Trophoblast cell (in vitro differentiated cells and primary cell): Measurements from ENCODE around the gene TRIM37.

Experiments used
- DNase-seq, 2 donors: peaks; one replicate each; pipeline ENCODE4 v3.0.0-alpha.2; 2016
- H2AFZ ChIP-seq: 2 replicates; pipeline ENCODE4 v1.6.1; 2013; ENCODE audit warnings: low read length, moderate library complexity, mild to moderate bottlenecking; ENCODE audit not compliant: insufficient read depth, poor library complexity
- H2AK5ac ChIP-seq: 2 replicates; pipeline ENCODE4 v1.6.1; 2013; ENCODE audit warnings: mild to moderate bottlenecking, low read length
- H2BK120ac ChIP-seq: 2 replicates; pipeline ENCODE4 v1.6.1; 2013; ENCODE audit warnings: low read length, mild to moderate bottlenecking, moderate library complexity; ENCODE audit not compliant: insufficient read depth, poor library complexity
- H2BK12ac ChIP-seq: 2 replicates; pipeline ENCODE4 v1.6.1; 2013; ENCODE audit warnings: mild to moderate bottlenecking, low read length, moderate library complexity
- H2BK5ac ChIP-seq: 2 replicates; pipeline ENCODE4 v1.6.1; 2013; ENCODE audit warnings: low read length, low read depth, moderate library complexity, mild to moderate bottlenecking; ENCODE audit not compliant: poor library complexity
- H3K14ac ChIP-seq: 2 replicates; pipeline ENCODE4 v1.6.1; 2013; ENCODE audit warnings: mild to moderate bottlenecking, low read length
- H3K18ac ChIP-seq: 2 replicates; pipeline ENCODE4 v1.6.1; 2013; ENCODE audit warnings: mild to moderate bottlenecking, low read length
- H3K23ac ChIP-seq: 2 replicates; pipeline ENCODE4 v1.6.1; 2013; ENCODE audit warnings: low read length
- H3K27ac ChIP-seq: 2 replicates; pipeline ENCODE4 v1.5.1; 2013; ENCODE audit warnings: low read depth, mild to moderate bottlenecking, inconsistent platforms, low read length, moderate library complexity
- H3K27me3 ChIP-seq: 2 replicates; pipeline ENCODE4 v1.6.1; 2013; ENCODE audit warnings: inconsistent platforms, mild to moderate bottlenecking, low read length, moderate library complexity; ENCODE audit not compliant: insufficient read depth
- H3K36me3 ChIP-seq, 2 experiments: 1 replicate in 1 of 2; 2 replicates in 1 of 2; pipeline ENCODE4 v1.6.1; 2013; ENCODE audit warnings: low read length in 2 of 2, mild to moderate bottlenecking in 2 of 2, moderate library complexity in 1 of 2; ENCODE audit not compliant: insufficient read depth in 2 of 2, control insufficient read depth in 1 of 2
- H3K4ac ChIP-seq: 2 replicates; pipeline ENCODE4 v1.6.1; 2013; ENCODE audit warnings: low read depth, mild to moderate bottlenecking, low read length, moderate library complexity
- H3K4me1 ChIP-seq, 2 experiments: 1 replicate in 1 of 2; 2 replicates in 1 of 2; pipeline ENCODE4 v1.6.1; 2013; ENCODE audit warnings: low read length in 2 of 2, mild to moderate bottlenecking in 2 of 2, moderate library complexity in 1 of 2; ENCODE audit not compliant: insufficient read depth in 2 of 2, control insufficient read depth in 1 of 2
- H3K4me2 ChIP-seq: 2 replicates; pipeline ENCODE4 v1.6.1; 2013; ENCODE audit warnings: inconsistent platforms, mild to moderate bottlenecking, low read length, moderate library complexity
- H3K4me3 ChIP-seq: 2 replicates; pipeline ENCODE4 v1.5.1; 2013; ENCODE audit warnings: mild to moderate bottlenecking, low read depth, low read length, inconsistent platforms
- H3K79me1 ChIP-seq: one replicate; pipeline ENCODE4 v1.6.1; 2013; ENCODE audit warnings: low read length
- H3K79me2 ChIP-seq: 2 replicates; pipeline ENCODE4 v1.6.1; 2013; ENCODE audit warnings: low read length, mild to moderate bottlenecking; ENCODE audit not compliant: control insufficient read depth, insufficient read depth, poor library complexity
- H3K9ac ChIP-seq: 2 replicates; pipeline ENCODE4 v1.6.1; 2013; ENCODE audit warnings: mild to moderate bottlenecking, low read length
- H3K9me3 ChIP-seq: 2 replicates; pipeline ENCODE4 v1.6.1; 2013; ENCODE audit warnings: low read depth, mild to moderate bottlenecking, control low read depth, inconsistent platforms, low read length; ENCODE audit not compliant: insufficient read depth
- H4K12ac ChIP-seq: 2 replicates; pipeline ENCODE4 v1.6.1; 2013; ENCODE audit warnings: low read depth, mild to moderate bottlenecking, low read length, moderate library complexity
- H4K8ac ChIP-seq: 2 replicates; pipeline ENCODE4 v1.6.1; 2013; ENCODE audit warnings: low read depth, mild to moderate bottlenecking, low read length, moderate library complexity
- H4K91ac ChIP-seq: one replicate; pipeline ENCODE4 v1.6.1; 2013; ENCODE audit warnings: low read depth, mild to moderate bottlenecking, low read length, moderate library complexity
- WGBS: extraction: QIAGEN DNeasy Blood & Tissue Kit; methylation state at CpG from one replicate; pipeline ENCODE4 v1.1.7; 2013; ENCODE audit warnings: missing lambda C conversion rate; ENCODE audit not compliant: insufficient read length, insufficient coverage; ENCODE audit errors: extremely low coverage; 5-methylcytosine and 5-hydroxymethylcytosine counted together

The TRIM37 gene

GRCh38 chr17:58999500-58999899, 107.2 kb downstream of the TRIM37 start:
- WGBS, result no CpG with 5 or more reads among the region's 1 CpG
- Histone ChIP-seq H3K14ac (no peak overlapping the region), H3K36me3 (peaks cover 4 to 7% of the 10 kb centered on the region in 2 experiments), H4K91ac (no peak overlapping the region), H3K9ac (no peak overlapping the region), H4K12ac (no peak overlapping the region), H2BK120ac (no peak overlapping the region), H3K4me3 (no peak overlapping the region), H2AK5ac (no peak overlapping the region), H3K27me3 (no peaks in the 10 kb centered on the region), H3K4me2 (no peak overlapping the region), H2BK12ac (no peak overlapping the region), H3K18ac (no peak overlapping the region), H2AFZ (no peak overlapping the region), H2BK5ac (no peak overlapping the region), H3K79me2 (no peaks in the 10 kb centered on the region), H3K9me3 (no peaks in the 10 kb centered on the region), H3K27ac (no peak overlapping the region), H3K23ac (no peak overlapping the region), H3K79me1 (no peaks in the 10 kb centered on the region), H3K4ac (no peak overlapping the region), H4K8ac (no peak overlapping the region), H3K4me1 (peaks cover 0 to 2% of the 10 kb centered on the region in 2 experiments)
- DNase-seq, result no peak

- Histone ChIP-seq H3K79me1 (no peaks in the 10 kb centered on the region), H2BK12ac (no peak overlapping the region), H3K79me2 (no peaks in the 10 kb centered on the region), H2BK5ac (no peak overlapping the region), H2AK5ac (no peak overlapping the region), H3K4me1 (peaks cover 0 to 2% of the 10 kb centered on the region in 2 experiments), H2AFZ (no peak overlapping the region), H4K91ac (no peak overlapping the region), H3K9ac (no peak overlapping the region), H4K8ac (no peak overlapping the region), H2BK120ac (no peak overlapping the region), H3K23ac (no peak overlapping the region), H3K27me3 (no peaks in the 10 kb centered on the region), H3K4me2 (no peak overlapping the region), H3K36me3 (peaks cover 4 to 7% of the 10 kb centered on the region in 2 experiments), H3K4ac (no peak overlapping the region), H3K4me3 (no peak overlapping the region), H3K9me3 (peaks cover 1% of the 10 kb centered on the region), H3K14ac (no peak overlapping the region), H3K27ac (no peak overlapping the region), H3K18ac (no peak overlapping the region), H4K12ac (no peak overlapping the region)
- no peak for DNase-seq
- no CpG with 5 or more reads among the region's 4 CpGs for WGBS
Measured at GRCh38 chr17:58998871-58999270, 107.8 kb downstream of the TRIM37 start.

GRCh38 chr17:58997756-58998553, 108.7 kb downstream of the TRIM37 start:
- Histone ChIP-seq H3K9ac (no peak overlapping the region), H3K23ac (no peak overlapping the region), H2AFZ (no peak overlapping the region), H3K4me1 (peaks cover 0 to 2% of the 10 kb centered on the region in 2 experiments), H4K12ac (no peak overlapping the region), H2AK5ac (no peak overlapping the region), H3K79me1 (no peaks in the 10 kb centered on the region), H2BK5ac (no peak overlapping the region), H3K27me3 (no peaks in the 10 kb centered on the region), H3K27ac (no peak overlapping the region), H2BK120ac (no peak overlapping the region), H4K91ac (no peak overlapping the region), H4K8ac (no peak overlapping the region), H3K9me3 (peaks cover 1% of the 10 kb centered on the region), H3K4ac (no peak overlapping the region), H2BK12ac (no peak overlapping the region), H3K4me3 (no peak overlapping the region), H3K36me3 (peaks cover 4 to 7% of the 10 kb centered on the region in 2 experiments), H3K79me2 (no peaks in the 10 kb centered on the region), H3K14ac (no peak overlapping the region), H3K4me2 (no peak overlapping the region), H3K18ac (no peak overlapping the region)
- DNase-seq, result no peak
- no CpG with 5 or more reads among the region's 7 CpGs for WGBS

GRCh38 chr17:58996968-58997367, 109.7 kb downstream of the TRIM37 start:
- Histone ChIP-seq H2AFZ (no peak overlapping the region), H2AK5ac (no peak overlapping the region), H4K8ac (no peak overlapping the region), H3K79me1 (peaks cover 3% of the 10 kb centered on the region), H3K79me2 (no peaks in the 10 kb centered on the region), H3K27ac (no peak overlapping the region), H3K9me3 (peaks cover 1% of the 10 kb centered on the region), H3K4me1 (peaks cover 5 to 6% of the 10 kb centered on the region in 2 experiments), H3K36me3 (peaks cover 4 to 7% of the 10 kb centered on the region in 2 experiments), H3K4me3 (no peak overlapping the region), H4K12ac (no peak overlapping the region), H3K23ac (no peak overlapping the region), H3K14ac (no peak overlapping the region), H2BK120ac (no peak overlapping the region), H2BK5ac (no peak overlapping the region), H3K4ac (no peak overlapping the region), H4K91ac (no peak overlapping the region), H2BK12ac (no peak overlapping the region), H3K18ac (no peak overlapping the region), H3K27me3 (no peaks in the 10 kb centered on the region), H3K9ac (no peak overlapping the region), H3K4me2 (no peak overlapping the region)
- no CpG with 5 or more reads among the region's 4 CpGs for WGBS
- DNase-seq, result no peak
